Tibial nerve (tissue), 4 donors: ENCODE measurements around the gene ST3GAL2.
"Not testable (repeated sequence)": the region's sequence is repeated elsewhere in the genome, so short reads cannot be mapped to it uniquely, and the experiment has no call there.

ENCODE experiments used
- EP300 ChIP-seq, 2 donors: sonication (generic); formaldehyde crosslinking; IDR thresholded peaks; one replicate each; pipeline ENCODE4 v1.6.1; 2017; ENCODE audit warnings: antibody characterized with exemption in 2 of 2, mild to moderate bottlenecking in 1 of 2
- TF ChIP-seq, protein P1 (sequence below), 5 experiments: fragments of 200-600 bp in 3 of 5; fragments of 450-650 bp in 2 of 5; sonication (generic) in 3 of 5; IDR thresholded peaks; one replicate each; pipeline ENCODE4 v1.5.1; 2016 to 2019; ENCODE audit warnings: antibody characterized with exemption in 5 of 5, mild to moderate bottlenecking in 3 of 5, moderate library complexity in 2 of 5

GRCh38 chr16:70413572-70413971, 25.3 kb downstream of the ST3GAL2 start:
- not testable (repeated sequence) for TF ChIP-seq EP300 (IDR thresholded peaks at IDR 0.05)
- TF ChIP-seq, protein P1, sequence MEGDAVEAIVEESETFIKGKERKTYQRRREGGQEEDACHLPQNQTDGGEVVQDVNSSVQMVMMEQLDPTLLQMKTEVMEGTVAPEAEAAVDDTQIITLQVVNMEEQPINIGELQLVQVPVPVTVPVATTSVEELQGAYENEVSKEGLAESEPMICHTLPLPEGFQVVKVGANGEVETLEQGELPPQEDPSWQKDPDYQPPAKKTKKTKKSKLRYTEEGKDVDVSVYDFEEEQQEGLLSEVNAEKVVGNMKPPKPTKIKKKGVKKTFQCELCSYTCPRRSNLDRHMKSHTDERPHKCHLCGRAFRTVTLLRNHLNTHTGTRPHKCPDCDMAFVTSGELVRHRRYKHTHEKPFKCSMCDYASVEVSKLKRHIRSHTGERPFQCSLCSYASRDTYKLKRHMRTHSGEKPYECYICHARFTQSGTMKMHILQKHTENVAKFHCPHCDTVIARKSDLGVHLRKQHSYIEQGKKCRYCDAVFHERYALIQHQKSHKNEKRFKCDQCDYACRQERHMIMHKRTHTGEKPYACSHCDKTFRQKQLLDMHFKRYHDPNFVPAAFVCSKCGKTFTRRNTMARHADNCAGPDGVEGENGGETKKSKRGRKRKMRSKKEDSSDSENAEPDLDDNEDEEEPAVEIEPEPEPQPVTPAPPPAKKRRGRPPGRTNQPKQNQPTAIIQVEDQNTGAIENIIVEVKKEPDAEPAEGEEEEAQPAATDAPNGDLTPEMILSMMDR (IDR thresholded peaks at IDR 0.05), result not testable (repeated sequence)
